Activated naive CD8-positive, alpha-beta T cell treated with anti-CD3 and anti-CD28 coated beads for 36 hours (primary cell): ENCODE results near the gene TOM1L1. TPM values are rescaled to one million over a fixed set of nuclear protein-coding genes. Genes with fewer than 3 reads are reported as not detected.
A peak's percentile ranks its signal among the peaks of the same experiment; 100 is the strongest.

ENCODE experiments used
- DNase-seq: peaks from one replicate; pipeline ENCODE4 v3.0.0; 2021
- H3K27ac Mint-ChIP-seq: one replicate; pipeline ENCODE4 v1.8.0; 2022; ENCODE audit warnings: mild to moderate bottlenecking, moderate library complexity, mixed read lengths
- H3K27me3 Mint-ChIP-seq: one replicate; pipeline ENCODE4 v1.8.0; 2022; ENCODE audit warnings: mild to moderate bottlenecking, mixed read lengths
- H3K36me3 Mint-ChIP-seq: one replicate; pipeline ENCODE4 v1.8.0; 2021; ENCODE audit warnings: mild to moderate bottlenecking, mixed read lengths
- H3K4me1 Mint-ChIP-seq: one replicate; pipeline ENCODE4 v1.8.0; 2021; ENCODE audit warnings: mixed read lengths
- H3K4me3 Mint-ChIP-seq: one replicate; pipeline ENCODE4 v1.8.0; 2022; ENCODE audit warnings: mild to moderate bottlenecking, moderate library complexity, mixed read lengths
- H3K9me3 Mint-ChIP-seq: one replicate; pipeline ENCODE4 v1.8.0; 2022; ENCODE audit warnings: mixed read lengths
- total RNA-seq, 2 experiments: library from RNA; stranded (reverse); gene quantifications; one replicate each; pipeline ENCODE4 v1.2.3, GENCODE V29; 2021

TOM1L1 gene
- total RNA-seq, 2 experiments from 2014 or later, result 0.74 to 1.0 TPM

GRCh38 chr17:54950116-54950515 is 49.5 kb downstream of the TOM1L1 start:
- Mint-ChIP-seq H3K27ac (no peak overlapping the region), H3K36me3 (no peaks in the 10 kb centered on the region), H3K27me3 (peaks cover 8% of the 10 kb centered on the region), H3K4me3 (no peak overlapping the region), H3K4me1 (peaks cover 4% of the 10 kb centered on the region), H3K9me3 (no peaks in the 10 kb centered on the region)
- no peak for DNase-seq

DNA sequence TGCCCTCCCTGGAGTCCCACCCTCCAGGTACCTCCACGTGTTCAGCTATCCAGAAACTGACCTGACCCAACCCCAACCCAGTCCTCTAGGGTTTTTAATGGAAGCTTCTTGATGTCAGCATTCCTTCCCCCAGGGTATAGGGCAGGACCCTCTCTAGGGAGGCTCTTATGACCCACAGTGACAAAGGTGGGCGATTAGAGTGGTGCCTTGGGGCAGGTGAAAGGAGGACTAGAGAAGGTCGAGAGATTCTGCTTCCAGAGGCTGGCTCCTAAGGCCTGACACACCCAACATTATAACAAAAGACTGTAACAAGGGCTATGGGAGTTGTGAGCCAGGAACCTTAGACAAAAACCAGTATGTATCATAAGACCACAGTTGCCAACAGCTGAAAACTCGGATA is 50.6 kb downstream of the TOM1L1 start:
- Mint-ChIP-seq H3K27me3 (peaks cover 4% of the 10 kb centered on the region), H3K4me1 (peaks cover 2% of the 10 kb centered on the region), H3K4me3 (no peak overlapping the region), H3K36me3 (no peaks in the 10 kb centered on the region), H3K9me3 (no peaks in the 10 kb centered on the region), H3K27ac (no peak overlapping the region)
- no peak for DNase-seq

GRCh38 chr17:54956791-54957190 is 56.1 kb downstream of the TOM1L1 start:
- H3K4me3 Mint-ChIP-seq, result no peak overlapping the region
- no peaks in the 10 kb centered on the region for H3K27me3 Mint-ChIP-seq
- H3K9me3 Mint-ChIP-seq, result no peaks in the 10 kb centered on the region
- no peak for DNase-seq
- H3K36me3 Mint-ChIP-seq, result peaks cover 13% of the 10 kb centered on the region
- no peaks in the 10 kb centered on the region for H3K4me1 Mint-ChIP-seq
- H3K27ac Mint-ChIP-seq, result no peak overlapping the region

- peaks cover 28% of the 10 kb centered on the region for H3K4me1 Mint-ChIP-seq
- peak; percentile 3 for DNase-seq
- H3K9me3 Mint-ChIP-seq, result no peaks in the 10 kb centered on the region
- no peak overlapping the region for H3K27ac Mint-ChIP-seq
- H3K27me3 Mint-ChIP-seq, result no peaks in the 10 kb centered on the region
- peaks cover 2% of the 10 kb centered on the region for H3K36me3 Mint-ChIP-seq
- no peak overlapping the region for H3K4me3 Mint-ChIP-seq
Observed at GRCh38 chr17:54967621-54968261, 67.1 kb downstream of the TOM1L1 start.

GRCh38 chr17:54968262-54968987 is 67.8 kb downstream of the TOM1L1 start, which contains the start of the genes COX11 and STXBP4:
Gene COX11 (minus strand): TSS chr17:54968654. CDS start chr17:54968646, 8 bp downstream.
Gene STXBP4 (plus strand): TSS chr17:54968765. CDS start chr17:54986220, 17,455 bp downstream.
- H3K36me3 Mint-ChIP-seq, result peaks cover 2% of the 10 kb centered on the region
- no peaks in the 10 kb centered on the region for H3K9me3 Mint-ChIP-seq
- DNase-seq, result peak; percentile 94
- peaks cover 30% of the 10 kb centered on the region for H3K4me1 Mint-ChIP-seq
- H3K27me3 Mint-ChIP-seq, result no peaks in the 10 kb centered on the region
- no peak within 1 kb of the TSS for H3K4me3 Mint-ChIP-seq
- no peak within 1 kb of the TSS for H3K27ac Mint-ChIP-seq

- no peak overlapping the region for H3K4me3 Mint-ChIP-seq
Observed at GRCh38 chr17:54968988-54969332, 68.3 kb downstream of the TOM1L1 start.

GRCh38 chr17:54969658-54970572 is 69.3 kb downstream of the TOM1L1 start:
- H3K27ac Mint-ChIP-seq, result no peak overlapping the region
- H3K36me3 Mint-ChIP-seq, result peaks cover 2% of the 10 kb centered on the region
- H3K9me3 Mint-ChIP-seq, result no peaks in the 10 kb centered on the region
- no peak overlapping the region for H3K4me3 Mint-ChIP-seq
- no peak for DNase-seq
- no peaks in the 10 kb centered on the region for H3K27me3 Mint-ChIP-seq
- H3K4me1 Mint-ChIP-seq, result peaks cover 30% of the 10 kb centered on the region

More at GRCh38 chr17:54968988-54969332, 68.3 kb downstream of the TOM1L1 start:
- Mint-ChIP-seq H3K27me3 (no peaks in the 10 kb centered on the region), H3K9me3 (no peaks in the 10 kb centered on the region), H3K27ac (no peak overlapping the region), H3K36me3 (peaks cover 2% of the 10 kb centered on the region), H3K4me1 (peaks cover 30% of the 10 kb centered on the region)
- peak; percentile 32 for DNase-seq

DNA sequence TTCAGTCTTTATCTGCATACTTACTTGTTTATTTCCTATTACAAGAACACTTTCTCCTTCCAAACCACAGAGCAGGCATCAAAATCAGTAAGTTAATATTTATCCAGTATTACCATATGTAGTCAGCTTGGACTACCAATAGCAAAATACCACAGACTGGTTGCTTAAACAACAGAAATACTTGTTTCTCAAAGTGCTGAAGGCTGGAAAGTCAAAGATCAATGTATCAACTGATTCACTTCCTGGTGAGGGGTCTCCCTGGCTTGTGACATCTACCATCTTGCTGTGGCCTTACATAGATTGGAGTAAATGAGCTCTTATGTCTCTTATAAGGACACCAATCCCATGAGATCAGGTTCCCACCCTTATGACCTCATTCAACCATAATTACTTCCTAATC is 70.5 kb downstream of the TOM1L1 start:
- Mint-ChIP-seq H3K4me3 (no peak overlapping the region), H3K4me1 (peaks cover 27% of the 10 kb centered on the region), H3K27me3 (no peaks in the 10 kb centered on the region), H3K9me3 (no peaks in the 10 kb centered on the region), H3K36me3 (no peaks in the 10 kb centered on the region), H3K27ac (no peak overlapping the region)
- no peak for DNase-seq

GRCh38 chr17:54971901-54972300 is 71.2 kb downstream of the TOM1L1 start:
- no peaks in the 10 kb centered on the region for H3K9me3 Mint-ChIP-seq
- no peaks in the 10 kb centered on the region for H3K27me3 Mint-ChIP-seq
- H3K4me3 Mint-ChIP-seq, result no peak overlapping the region
- no peak for DNase-seq
- H3K4me1 Mint-ChIP-seq, result peaks cover 22% of the 10 kb centered on the region
- no peaks in the 10 kb centered on the region for H3K36me3 Mint-ChIP-seq
- no peak overlapping the region for H3K27ac Mint-ChIP-seq

DNA sequence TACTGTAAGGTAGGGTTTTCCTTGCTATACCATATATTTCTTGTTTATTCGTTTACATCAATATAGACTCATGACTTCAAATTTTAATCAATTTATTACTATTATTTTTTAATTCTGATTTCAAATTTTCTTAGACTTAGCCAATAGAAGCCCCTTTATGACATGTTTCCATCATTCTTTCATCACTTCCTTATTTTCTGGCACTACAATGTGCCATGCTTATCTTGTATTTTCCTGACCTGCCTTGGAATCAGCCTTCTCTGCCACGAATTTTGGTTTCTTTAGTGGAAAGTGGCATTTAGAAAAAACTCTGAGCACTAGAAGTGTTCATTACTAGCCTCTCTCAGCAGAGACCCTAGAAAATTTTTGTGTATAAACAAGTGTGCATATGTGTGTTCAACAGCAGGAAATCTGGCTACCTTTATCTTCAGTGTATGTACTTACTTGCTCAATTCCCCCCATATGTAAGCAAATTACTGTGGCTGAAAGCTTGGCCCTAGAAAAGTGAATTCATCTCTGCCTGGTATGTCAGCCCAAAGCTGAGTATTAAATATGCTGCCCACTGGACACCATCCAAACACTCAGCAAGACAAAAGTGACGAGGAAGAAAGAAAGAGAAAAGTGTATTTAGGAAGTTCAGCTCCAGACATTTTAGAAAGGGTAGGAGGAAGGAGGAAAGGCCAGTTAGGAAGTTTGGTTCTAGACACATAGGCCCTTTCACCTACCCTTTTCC is 71.9 kb downstream of the TOM1L1 start:
- H3K4me3 Mint-ChIP-seq, result no peak overlapping the region
- DNase-seq, result no peak
- no peaks in the 10 kb centered on the region for H3K27me3 Mint-ChIP-seq
- no peaks in the 10 kb centered on the region for H3K9me3 Mint-ChIP-seq
- H3K27ac Mint-ChIP-seq, result no peak overlapping the region
- no peaks in the 10 kb centered on the region for H3K36me3 Mint-ChIP-seq
- H3K4me1 Mint-ChIP-seq, result peaks cover 17% of the 10 kb centered on the region

DNA sequence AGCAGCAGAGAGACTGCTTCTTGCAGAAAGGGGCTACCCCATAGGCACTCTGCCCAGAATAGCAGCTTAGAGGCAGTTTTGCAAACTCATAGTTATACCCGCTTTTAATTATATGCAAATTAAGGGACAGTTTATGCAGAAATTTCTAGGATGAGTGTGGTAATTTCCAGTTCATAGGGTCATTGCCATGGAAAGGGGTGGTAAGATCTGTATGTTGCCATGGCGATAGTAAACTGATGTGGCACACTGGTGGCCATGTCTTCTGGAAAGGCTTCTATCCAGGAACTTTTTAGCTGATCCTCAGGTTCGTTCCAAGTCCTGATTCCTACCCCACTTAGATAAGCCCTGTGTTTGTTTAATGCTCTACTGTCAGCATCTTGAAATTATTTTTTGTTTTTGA is 74.1 kb downstream of the TOM1L1 start:
- DNase-seq, result no peak
- no peaks in the 10 kb centered on the region for H3K27me3 Mint-ChIP-seq
- H3K9me3 Mint-ChIP-seq, result no peaks in the 10 kb centered on the region
- no peak overlapping the region for H3K4me3 Mint-ChIP-seq
- H3K27ac Mint-ChIP-seq, result no peak overlapping the region
- H3K4me1 Mint-ChIP-seq, result peaks cover 19% of the 10 kb centered on the region
- peaks cover 8% of the 10 kb centered on the region for H3K36me3 Mint-ChIP-seq

- no peaks in the 10 kb centered on the region for H3K9me3 Mint-ChIP-seq
- peaks cover 17% of the 10 kb centered on the region for H3K4me1 Mint-ChIP-seq
- H3K4me3 Mint-ChIP-seq, result no peak overlapping the region
- peaks cover 9% of the 10 kb centered on the region for H3K36me3 Mint-ChIP-seq
- H3K27ac Mint-ChIP-seq, result no peak overlapping the region
- no peaks in the 10 kb centered on the region for H3K27me3 Mint-ChIP-seq
- no peak for DNase-seq
Observed at GRCh38 chr17:54976316-54976715, 75.7 kb downstream of the TOM1L1 start.

GRCh38 chr17:54977744-54978143 is 77.1 kb downstream of the TOM1L1 start:
- H3K27ac Mint-ChIP-seq, result no peak overlapping the region
- peaks cover 17% of the 10 kb centered on the region for H3K4me1 Mint-ChIP-seq
- H3K27me3 Mint-ChIP-seq, result no peaks in the 10 kb centered on the region
- no peaks in the 10 kb centered on the region for H3K9me3 Mint-ChIP-seq
- no peak for DNase-seq
- no peak overlapping the region for H3K4me3 Mint-ChIP-seq
- H3K36me3 Mint-ChIP-seq, result peaks cover 10% of the 10 kb centered on the region

DNA sequence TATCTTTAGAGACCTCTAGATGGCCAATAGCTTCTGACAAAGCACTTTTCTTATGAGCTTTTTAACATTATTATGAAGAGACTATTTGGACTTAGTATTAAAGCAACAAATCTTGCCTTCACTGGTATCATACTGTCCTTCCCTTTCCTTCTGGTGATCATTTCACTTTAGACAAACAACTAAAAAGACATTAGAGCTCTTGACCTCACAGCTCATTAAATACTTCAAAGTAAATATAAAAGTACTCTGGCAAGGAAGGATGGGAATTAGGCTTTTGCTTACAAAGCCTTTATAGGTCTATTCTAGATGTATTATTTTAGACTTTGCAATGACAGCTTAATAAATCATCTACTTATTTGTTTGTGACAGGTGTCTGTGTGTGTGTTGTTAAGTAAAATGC is 79.0 kb downstream of the TOM1L1 start:
- DNase-seq, result no peak
- no peaks in the 10 kb centered on the region for H3K27me3 Mint-ChIP-seq
- H3K36me3 Mint-ChIP-seq, result peaks cover 10% of the 10 kb centered on the region
- no peaks in the 10 kb centered on the region for H3K9me3 Mint-ChIP-seq
- no peak overlapping the region for H3K27ac Mint-ChIP-seq
- no peak overlapping the region for H3K4me3 Mint-ChIP-seq
- peaks cover 15% of the 10 kb centered on the region for H3K4me1 Mint-ChIP-seq
